Epithelial cell of esophagus (primary cell): ENCODE results near the gene VILL.

Source experiments
- DNase-seq: peaks from one replicate; pipeline ENCODE4 v3.0.0; 2010; ENCODE audit warnings: low read depth
- H3K4me3 ChIP-seq: 2 replicates; pipeline ENCODE4 v1.5.1; 2011; ENCODE audit warnings: mild to moderate bottlenecking, low read length, control low read depth
- CTCF ChIP-seq: IDR thresholded peaks from 2 replicates; pipeline ENCODE4 v1.5.1; 2011; ENCODE audit warnings: low read depth, mild to moderate bottlenecking, low read length, control low read depth, inconsistent platforms; ENCODE audit not compliant: insufficient read depth; ENCODE audit errors: missing control alignments

Gene VILL

GRCh38 chr3:37945156-37945806, 45.3 kb upstream of the VILL start:
- no peak overlapping the region for H3K4me3 ChIP-seq
- DNase-seq = no peak
- TF ChIP-seq CTCF = no peak

GRCh38 chr3:37945807-37946530, 44.6 kb upstream of the VILL start:
- DNase-seq = peak; percentile 99
- H3K4me3 ChIP-seq = no peak overlapping the region
- TF ChIP-seq CTCF = no peak

GRCh38 chr3:37946531-37946889, 44.1 kb upstream of the VILL start:
- DNase-seq = no peak
- no peak for TF ChIP-seq CTCF
- H3K4me3 ChIP-seq = no peak overlapping the region

GRCh38 chr3:37949866-37950265, 40.7 kb upstream of the VILL start:
- H3K4me3 ChIP-seq = no peak overlapping the region
- DNase-seq = no peak
- TF ChIP-seq CTCF = no peak

- no peak overlapping the region for H3K4me3 ChIP-seq
- no peak for DNase-seq
- no peak for TF ChIP-seq CTCF
Observed at GRCh38 chr3:37952564-37952963, 38.0 kb upstream of the VILL start.

GRCh38 chr3:37953226-37953625, 37.4 kb upstream of the VILL start:
- H3K4me3 ChIP-seq = no peak overlapping the region
- TF ChIP-seq CTCF = no peak
- DNase-seq = no peak
